Activated CD4-positive, alpha-beta memory T cell treated with anti-CD3 and anti-CD28 coated beads for 36 hours (primary cell): Measurements from ENCODE around the gene VAC14. TPM values are rescaled to one million over a fixed set of nuclear protein-coding genes. Genes with fewer than 3 reads are reported as not detected.

ENCODE experiments used
- CTCF ChIA-PET: fragments of 350-600 bp; sonication (Branson Sonifier 250); formaldehyde crosslinking; loops from one replicate; lab custom pipeline; 2021; ENCODE audit warnings: antibody characterized with exemption, inconsistent platforms; lab: Charles Lee
- POLR2A ChIA-PET: fragments of 350-600 bp; sonication (Branson Sonifier 250); formaldehyde crosslinking; loops from one replicate; lab custom pipeline; 2021; ENCODE audit warnings: antibody characterized with exemption; lab: Charles Lee
- DNase-seq: peaks from one replicate; pipeline ENCODE4 v3.0.0-alpha.2; 2020
- H3K27ac Mint-ChIP-seq: one replicate; pipeline ENCODE4 v1.8.0; 2021; ENCODE audit warnings: mixed read lengths
- H3K27me3 Mint-ChIP-seq: one replicate; pipeline ENCODE4 v1.8.0; 2021; ENCODE audit warnings: mixed read lengths
- H3K36me3 Mint-ChIP-seq: one replicate; pipeline ENCODE4 v1.8.0; 2021; ENCODE audit warnings: mixed read lengths
- H3K4me1 Mint-ChIP-seq: one replicate; pipeline ENCODE4 v1.8.0; 2021; ENCODE audit warnings: low read depth, mixed read lengths
- H3K4me3 Mint-ChIP-seq: one replicate; pipeline ENCODE4 v1.8.0; 2021; ENCODE audit warnings: mild to moderate bottlenecking, mixed read lengths
- H3K9me3 Mint-ChIP-seq: one replicate; pipeline ENCODE4 v1.8.0; 2021; ENCODE audit warnings: mixed read lengths
- intact Hi-C: fragments of 100-400 bp; cut with micrococcal nuclease; formaldehyde crosslinking; loops from one replicate; pipeline ENCODE4 v1.15.1; 2023
- total RNA-seq, 2 experiments: library from RNA; stranded (reverse); gene quantifications; one replicate each; pipeline ENCODE4 v1.2.3, GENCODE V29; 2021

VAC14 gene
- total RNA-seq, 2 experiments from 2014 or later, result 22.2 to 25.0 TPM

GRCh38 chr16:70638814-70639792 is 161.9 kb downstream of the VAC14 start:
- CTCF ChIA-PET, result interaction anchor here (0.6 to 1.4 kb wide), 2 partner anchors 13 to 132 kb away, joined by 3 to 4 read pairs; no protein-coding TSS in a partner anchor

More at GRCh38 chr16:70638814-70639792, 161.9 kb downstream of the VAC14 start:
- Mint-ChIP-seq H3K27ac (no peak overlapping the region), H3K4me3 (no peak overlapping the region), H3K4me1 (no peaks in the 10 kb centered on the region), H3K9me3 (no peaks in the 10 kb centered on the region), H3K36me3 (no peaks in the 10 kb centered on the region), H3K27me3 (peaks cover 5% of the 10 kb centered on the region)
- intact Hi-C loops, result no loop called here
- POLR2A ChIA-PET, result no interaction called here
- no peak for DNase-seq

Other genes with a start within 250 kb of the VAC14 start
- gene IL34, start 154.6 kb downstream of the VAC14 start, total RNA-seq, result not detected
- gene MTSS2, start 115.1 kb downstream of the VAC14 start, total RNA-seq, result 1 to 10 TPM in 1 of 2 experiments, under 1 TPM in 1; 0.29 to 1.1 TPM